ENCODE results near the gene GATM. TPM values are rescaled to one million over a fixed set of nuclear protein-coding genes. Genes with fewer than 3 reads are reported as not detected.

GATM gene
- total RNA-seq, 1 experiment from 2014 or later = 10.7 TPM

GRCh38 chr15:45341790-45342189 lies 36.6 kb downstream of the GATM start:
- Histone ChIP-seq H2BK20ac (ENCODE audit: low read depth, low read length, poor library complexity, severe bottlenecking) (no peak overlapping the region), H4K5ac (ENCODE audit: insufficient read length, low read depth, low read length) (no peak overlapping the region), H3K9ac (ENCODE audit: extremely low read depth, insufficient read length, low read length) (no peak overlapping the region), H3K79me1 (ENCODE audit: insufficient read depth, low read depth, low read length, poor library complexity, severe bottlenecking) (no peaks in the 10 kb centered on the region), H3K4me1 (ENCODE audit: insufficient read depth, low read length) (no peaks in the 10 kb centered on the region), H2BK5ac (ENCODE audit: insufficient read length, low read length) (no peak overlapping the region), H4K8ac (replicated peaks; ENCODE audit: insufficient read length, low read depth, low read length) (no peak overlapping the region), H2AK5ac (ENCODE audit: insufficient read length, low read length) (no peak overlapping the region), H3K4ac (ENCODE audit: low read depth, low read length) (no peak overlapping the region), H3K23me2 (ENCODE audit: insufficient read length, low read depth, low read length, poor library complexity, severe bottlenecking) (no peaks in the 10 kb centered on the region), H3K27ac (ENCODE audit: insufficient read length, low read depth, low read length) (no peak overlapping the region), H3K9me3 (ENCODE audit: control insufficient read depth, low read depth, low read length) (no peaks in the 10 kb centered on the region), H3K56ac (ENCODE audit: insufficient read length, low read depth, low read length) (no peak overlapping the region), H2AFZ (ENCODE audit: low read length) (no peak overlapping the region), H3K79me2 (ENCODE audit: insufficient read depth, low read length) (no peaks in the 10 kb centered on the region), H2BK120ac (ENCODE audit: low read depth, low read length, poor library complexity, severe bottlenecking) (no peak overlapping the region), H4K20me1 (ENCODE audit: control insufficient read depth, insufficient read depth, insufficient read length) (no peaks in the 10 kb centered on the region), H2BK12ac (ENCODE audit: insufficient read length, low read depth, low read length) (no peak overlapping the region), H3T11ph (ENCODE audit: low read length) (no peak overlapping the region), H2BK15ac (ENCODE audit: low read depth, low read length) (no peak overlapping the region), H3K14ac (ENCODE audit: insufficient read depth, low read length) (no peak overlapping the region), H3K23ac (ENCODE audit: insufficient read length, low read depth, low read length) (no peak overlapping the region), H3K4me2 (ENCODE audit: insufficient read depth, insufficient read length, low read length) (no peak overlapping the region), H3K27me3 (ENCODE audit: insufficient read depth, low read length) (no peaks in the 10 kb centered on the region), H4K91ac (ENCODE audit: insufficient read length, low read depth, low read length) (no peak overlapping the region), H3K18ac (ENCODE audit: insufficient read length, low read depth, low read length) (no peak overlapping the region)
- no peaks in the 10 kb centered on the region for H3K4me1 Mint-ChIP-seq
- TF ChIP-seq CTCF (conservative IDR thresholded peaks at IDR 0.05) = no peak
- no peak overlapping the region for H3K4me3 Mint-ChIP-seq
- no CpG with 5 or more reads among the region's 4 CpGs for WGBS (ENCODE audit: extremely low coverage, insufficient read length, low lambda C conversion rate)
- DNase-seq = no peak
- peaks cover 9% of the 10 kb centered on the region for H3K27me3 Mint-ChIP-seq (ENCODE audit: low read depth)
- H3K9me3 Mint-ChIP-seq = no peaks in the 10 kb centered on the region
- no peaks in the 10 kb centered on the region for H3K36me3 Mint-ChIP-seq (ENCODE audit: insufficient read depth in 1 of 3, low read depth in 3 of 3)
- H3K27ac Mint-ChIP-seq = no peak overlapping the region

Data from H9 (cell line).